Smooth muscle cell of bladder (primary cell): ENCODE data around the gene RAET1L. TPM values are rescaled to one million over a fixed set of nuclear protein-coding genes. Genes with fewer than 3 reads are reported as not detected.

ENCODE experiments used
- total RNA-seq: library from RNA; depleted of rRNA; stranded (reverse); fragments of >200 nt; gene quantifications from 2 replicates; pipeline ENCODE4 v1.2.3, GENCODE V29; 2014

RAET1L gene, protein sequence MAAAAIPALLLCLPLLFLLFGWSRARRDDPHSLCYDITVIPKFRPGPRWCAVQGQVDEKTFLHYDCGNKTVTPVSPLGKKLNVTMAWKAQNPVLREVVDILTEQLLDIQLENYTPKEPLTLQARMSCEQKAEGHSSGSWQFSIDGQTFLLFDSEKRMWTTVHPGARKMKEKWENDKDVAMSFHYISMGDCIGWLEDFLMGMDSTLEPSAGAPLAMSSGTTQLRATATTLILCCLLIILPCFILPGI
- not detected in 2 replicates for total RNA-seq

DNA sequence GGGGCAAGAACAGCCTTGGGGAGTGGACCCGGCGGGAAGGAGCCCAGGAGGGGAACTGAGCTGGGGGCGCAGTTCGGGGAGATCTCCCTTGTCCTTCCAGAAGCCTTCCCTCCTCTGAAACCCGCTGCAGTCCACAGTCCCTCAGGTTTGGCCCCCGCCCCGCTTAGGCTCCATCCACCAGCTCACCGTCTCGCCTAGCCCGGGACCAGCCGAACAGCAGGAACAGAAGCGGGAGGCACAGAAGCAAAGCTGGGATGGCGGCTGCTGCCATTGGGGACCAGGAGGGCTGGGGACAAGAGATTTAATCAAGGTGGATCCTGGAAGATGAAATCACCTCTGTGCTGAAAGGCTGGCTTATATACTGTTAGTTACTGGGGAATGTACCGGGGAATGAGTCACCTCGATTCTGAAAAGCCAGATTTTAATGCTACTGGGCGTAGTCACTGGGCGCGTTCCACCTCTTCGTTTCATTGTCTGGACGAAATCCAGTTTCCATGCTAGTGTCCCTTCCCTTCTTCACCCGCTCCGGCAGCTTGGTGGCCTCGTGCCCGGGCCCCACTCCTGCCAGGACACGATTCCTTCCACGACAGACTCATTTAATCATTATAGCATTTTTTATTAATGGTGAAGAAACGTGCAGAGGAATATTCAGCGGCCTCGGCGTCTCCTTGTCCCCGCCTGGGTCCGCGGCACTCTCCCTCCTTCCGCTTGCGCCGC, at the start of gene RAET1L:
Gene RAET1L, minus strand, starts transcription at position 332 of the 717 bp plus-strand sequence. Its CDS starts 61 bp downstream, at position 271.

DNA sequence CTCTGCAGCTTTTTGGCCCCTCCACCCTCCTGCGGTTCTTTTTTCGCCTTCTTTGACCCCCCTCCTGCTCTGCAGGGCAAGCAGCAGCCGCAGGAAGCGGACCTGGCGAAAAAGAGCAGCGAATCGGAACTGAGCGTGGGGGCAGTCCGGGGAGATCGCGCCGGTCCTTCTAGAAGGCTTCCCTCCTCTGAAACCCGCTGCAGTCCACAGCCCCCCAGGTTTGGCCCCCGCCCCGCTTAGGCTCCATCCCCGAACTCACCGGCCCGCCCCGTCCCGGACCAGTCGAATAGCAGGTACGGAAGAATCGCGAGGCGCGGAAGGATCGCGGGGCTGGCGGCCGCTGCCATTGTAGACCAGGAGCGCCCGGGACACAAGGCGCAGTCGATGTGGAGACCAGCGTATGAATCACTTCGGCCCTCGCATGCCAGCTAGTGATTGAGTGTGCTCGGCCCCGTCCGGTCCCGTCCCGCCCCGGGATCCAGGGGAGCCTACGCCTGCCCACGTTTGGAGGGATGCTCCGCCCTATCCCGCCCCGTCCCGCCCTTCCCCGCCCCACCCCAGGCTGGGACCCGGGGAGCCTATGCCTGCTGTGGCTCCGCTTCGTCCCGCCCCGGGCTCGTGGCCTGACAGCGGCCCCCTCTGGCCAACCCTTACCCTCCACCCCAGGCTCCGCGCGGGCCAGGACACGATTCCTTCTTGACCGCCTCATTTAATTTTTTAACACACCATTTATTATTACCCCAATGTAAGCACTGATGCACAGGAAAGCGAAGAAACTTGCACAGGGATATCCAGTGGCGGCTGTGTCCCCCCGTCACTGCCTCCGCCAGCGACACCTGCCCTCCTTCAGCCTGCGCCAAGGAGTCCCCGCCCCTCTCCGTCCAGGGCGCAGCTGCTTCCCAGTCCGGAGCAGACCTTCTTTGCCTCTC, 43.7 kb upstream of the RAET1L start, which contains the start of gene ULBP3:
Gene ULBP3, minus strand, starts transcription at position 402 of the 929 bp plus-strand sequence. Its CDS starts 55 bp downstream, at position 347.

Other genes starting within 250 kb of the RAET1L start
- 74.2 and 81.4 TPM in 2 replicates for gene LRP11, start 161.2 kb downstream of the RAET1L start, total RNA-seq
- 0.14 and 0.37 TPM in 2 replicates for gene RAET1E, start 127.4 kb downstream of the RAET1L start, total RNA-seq
- 3.3 and 4.1 TPM in 2 replicates for gene RAET1G, start 102.4 kb downstream of the RAET1L start, total RNA-seq
- 2.6 and 2.7 TPM in 2 replicates for gene ULBP2, start 83.5 kb downstream of the RAET1L start, total RNA-seq
- under 0.01 TPM in 1 of 2 replicates, not detected in the other for gene ULBP1, start 61.6 kb downstream of the RAET1L start, total RNA-seq
- 3.4 and 12.1 TPM in 2 replicates for gene ULBP3, start 43.6 kb upstream of the RAET1L start, total RNA-seq
- gene PPP1R14C, start 117.5 kb upstream of the RAET1L start, total RNA-seq = 0.28 and 0.65 TPM in 2 replicates